ENCODE measurements around the gene ADPRS.

DNA sequence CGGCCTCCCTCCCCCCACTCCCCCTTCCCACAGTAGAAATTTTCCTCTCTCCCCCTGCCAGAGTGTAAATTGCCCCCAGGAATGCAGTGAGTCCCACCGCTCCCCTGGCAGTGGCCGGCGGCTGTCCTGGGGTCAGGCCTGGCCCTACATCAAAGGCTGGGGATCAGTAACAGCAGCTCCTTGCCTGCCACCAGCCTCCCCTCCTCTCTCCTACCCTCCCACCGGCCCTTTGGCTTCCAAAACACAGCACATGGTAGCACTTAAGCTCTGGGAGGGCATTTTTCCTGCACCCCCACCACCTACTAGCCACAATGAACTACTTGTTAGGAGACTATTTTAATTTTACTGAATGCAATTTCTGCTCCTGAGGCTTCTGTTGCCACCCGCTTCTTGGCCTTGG lies 45.3 kb downstream of the ADPRS start:
- TF ChIP-seq CTCF (IDR thresholded peaks at IDR 0.05), result no peak
- no peak for TF ChIP-seq POLR2A (IDR thresholded peaks at IDR 0.05)
